ENCODE results near the gene CDHR1.

GRCh38 chr10:84201682-84202081 lies 7.3 kb downstream of the CDHR1 start:
- no peak for TF ChIP-seq POLR2A (IDR thresholded peaks at IDR 0.05)
- no peak for TF ChIP-seq CTCF (IDR thresholded peaks at IDR 0.05)
